OCI-LY1 (cell line): ENCODE results near the gene RPL5.

Experiments used
- EZH2 ChIP-seq: fragments of 200-600 bp; sonication (generic), shearing (Covaris generic); IDR thresholded peaks from 2 replicates; pipeline ENCODE4 v1.8.0; 2017; ENCODE audit warnings: borderline replicate concordance, mixed run types, mild to moderate bottlenecking, antibody characterized with exemption, low read length, moderate library complexity, mixed read lengths
- TF ChIP-seq, protein P1 (sequence below): fragments of 200-600 bp; sonication (generic), shearing (Covaris generic); IDR thresholded peaks from 2 replicates; pipeline ENCODE4 v1.5.1; 2017; ENCODE audit warnings: mild to moderate bottlenecking, antibody characterized with exemption, low read length, moderate library complexity, mixed read lengths

DNA sequence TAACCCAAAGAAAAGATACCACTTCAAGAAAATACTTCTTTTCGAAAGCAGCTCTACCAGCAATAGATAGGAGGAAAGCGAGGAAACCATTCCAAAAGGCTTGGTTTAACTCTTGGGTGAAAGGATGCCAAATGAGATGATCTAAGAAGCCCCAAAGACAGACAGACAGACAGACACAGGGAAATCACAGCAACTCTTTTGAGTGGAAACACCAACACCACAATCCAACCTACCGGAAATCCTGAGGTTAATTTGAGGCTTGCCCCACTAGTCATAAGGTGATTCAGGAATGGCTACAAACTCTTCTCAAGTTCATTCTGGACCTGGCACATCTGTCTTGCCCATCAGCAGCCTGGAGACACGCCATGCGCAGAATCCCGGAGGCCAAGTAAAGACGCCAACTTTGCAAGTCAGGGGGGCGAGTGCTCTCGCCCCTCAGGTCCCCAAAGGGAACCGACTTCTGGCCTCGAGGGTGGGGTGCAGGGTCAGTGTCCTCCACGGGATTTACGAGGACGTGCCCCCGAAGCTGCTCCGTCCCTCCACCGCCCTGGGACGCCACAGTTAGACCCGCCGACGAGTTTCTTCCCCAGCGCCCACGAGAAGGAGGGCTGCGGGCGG is 47.7 kb upstream of the RPL5 start:
- TF ChIP-seq, protein P1, sequence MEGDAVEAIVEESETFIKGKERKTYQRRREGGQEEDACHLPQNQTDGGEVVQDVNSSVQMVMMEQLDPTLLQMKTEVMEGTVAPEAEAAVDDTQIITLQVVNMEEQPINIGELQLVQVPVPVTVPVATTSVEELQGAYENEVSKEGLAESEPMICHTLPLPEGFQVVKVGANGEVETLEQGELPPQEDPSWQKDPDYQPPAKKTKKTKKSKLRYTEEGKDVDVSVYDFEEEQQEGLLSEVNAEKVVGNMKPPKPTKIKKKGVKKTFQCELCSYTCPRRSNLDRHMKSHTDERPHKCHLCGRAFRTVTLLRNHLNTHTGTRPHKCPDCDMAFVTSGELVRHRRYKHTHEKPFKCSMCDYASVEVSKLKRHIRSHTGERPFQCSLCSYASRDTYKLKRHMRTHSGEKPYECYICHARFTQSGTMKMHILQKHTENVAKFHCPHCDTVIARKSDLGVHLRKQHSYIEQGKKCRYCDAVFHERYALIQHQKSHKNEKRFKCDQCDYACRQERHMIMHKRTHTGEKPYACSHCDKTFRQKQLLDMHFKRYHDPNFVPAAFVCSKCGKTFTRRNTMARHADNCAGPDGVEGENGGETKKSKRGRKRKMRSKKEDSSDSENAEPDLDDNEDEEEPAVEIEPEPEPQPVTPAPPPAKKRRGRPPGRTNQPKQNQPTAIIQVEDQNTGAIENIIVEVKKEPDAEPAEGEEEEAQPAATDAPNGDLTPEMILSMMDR = no peak
- no peak for TF ChIP-seq EZH2
